HepG2 (cell line): ENCODE data around the gene ZNF284. TPM values are rescaled to one million over a fixed set of nuclear protein-coding genes. Genes with fewer than 3 reads are reported as not detected.

Source experiments
- AHR ChIP-seq: IDR thresholded peaks from 2 replicates; pipeline ENCODE4 v1.6.1; 2018; ENCODE audit warnings: missing genetic modification reagents, missing compliant biosample characterization
- CREBL2 ChIP-seq: sonication (generic); formaldehyde crosslinking; IDR thresholded peaks from 2 replicates; pipeline ENCODE4 v1.8.1; 2023; ENCODE audit warnings: missing genetic modification reagents, mild to moderate bottlenecking, borderline replicate concordance
- DPF2 ChIP-seq: sonication (generic); formaldehyde crosslinking; IDR thresholded peaks from 2 replicates; pipeline ENCODE4 v1.4.0; 2020; ENCODE audit warnings: mild to moderate bottlenecking, low read depth, missing genetic modification reagents, borderline replicate concordance
- EEA1 ChIP-seq: sonication (generic); formaldehyde crosslinking; IDR thresholded peaks from 2 replicates; pipeline ENCODE4 v1.5.1; 2020; ENCODE audit warnings: mild to moderate bottlenecking, missing genetic modification reagents, borderline replicate concordance
- EZH2 ChIP-seq: conservative IDR thresholded peaks from 2 replicates; pipeline ENCODE4 v1.6.1; 2012; ENCODE audit warnings: mild to moderate bottlenecking, low read depth, low read length, moderate library complexity
- MAX ChIP-seq: IDR thresholded peaks from 2 replicates; pipeline ENCODE4 v1.6.1; 2012; ENCODE audit warnings: inconsistent platforms
- NR1H2 ChIP-seq: sonication (generic); formaldehyde crosslinking; IDR thresholded peaks from 2 replicates; pipeline ENCODE4 v1.8.1; 2022; ENCODE audit warnings: low read depth, missing genetic modification reagents, borderline replicate concordance
- RBM22 ChIP-seq: fragments of 200-400 bp; formaldehyde crosslinking; optimal IDR thresholded peaks from 2 replicates; pipeline ENCODE3; 2017; ENCODE audit warnings: mild to moderate bottlenecking, low read length, moderate library complexity
- RFX1 ChIP-seq: fragments of 450-650 bp; IDR thresholded peaks from 2 replicates; pipeline ENCODE4 v1.6.1; 2017
- TEF ChIP-seq: sonication (generic); formaldehyde crosslinking; IDR thresholded peaks from 2 replicates; pipeline ENCODE4 v1.5.0; 2020; ENCODE audit warnings: missing genetic modification reagents
- THRA ChIP-seq: sonication (generic); formaldehyde crosslinking; IDR thresholded peaks from 2 replicates; pipeline ENCODE4 v1.4.0; 2020; ENCODE audit warnings: missing genetic modification reagents, borderline replicate concordance
- TSC22D2 ChIP-seq: sonication (generic); formaldehyde crosslinking; IDR thresholded peaks from 2 replicates; pipeline ENCODE4 v1.5.1; 2020; ENCODE audit warnings: missing genetic modification reagents, mild to moderate bottlenecking, borderline replicate concordance
- ZBTB26 ChIP-seq: IDR thresholded peaks from 2 replicates; pipeline ENCODE4 v1.6.1; 2016; ENCODE audit warnings: missing compliant biosample characterization, missing genetic modification reagents, borderline replicate concordance
- ZBTB3 ChIP-seq: sonication (generic); formaldehyde crosslinking; IDR thresholded peaks from 2 replicates; pipeline ENCODE4 v1.4.0; 2020; ENCODE audit warnings: low read depth, mild to moderate bottlenecking, moderate library complexity, missing genetic modification reagents, borderline replicate concordance
- ZBTB37 ChIP-seq: sonication (generic); formaldehyde crosslinking; IDR thresholded peaks from 2 replicates; pipeline ENCODE4 v1.4.0; 2020; ENCODE audit warnings: mild to moderate bottlenecking, missing genetic modification reagents
- ZBTB38 ChIP-seq: sonication (generic); formaldehyde crosslinking; IDR thresholded peaks from 2 replicates; pipeline ENCODE4 v1.5.1; 2020; ENCODE audit warnings: mild to moderate bottlenecking, missing genetic modification reagents
- ZNF124 ChIP-seq: sonication (generic); formaldehyde crosslinking; IDR thresholded peaks from 2 replicates; pipeline ENCODE4 v1.4.0; 2020; ENCODE audit warnings: missing genetic modification reagents
- ZNF17 ChIP-seq: sonication (generic); formaldehyde crosslinking; IDR thresholded peaks from 2 replicates; pipeline ENCODE4 v1.5.0; 2020; ENCODE audit warnings: mild to moderate bottlenecking, missing genetic modification reagents
- ZNF33A ChIP-seq: sonication (generic); formaldehyde crosslinking; IDR thresholded peaks from 2 replicates; pipeline ENCODE4 v1.5.1; 2020; ENCODE audit warnings: missing genetic modification reagents, mild to moderate bottlenecking, moderate library complexity, borderline replicate concordance
- ZNF503 ChIP-seq: sonication (generic); formaldehyde crosslinking; IDR thresholded peaks from 2 replicates; pipeline ENCODE4 v1.4.0; 2020; ENCODE audit warnings: missing genetic modification reagents
- ZSCAN31 ChIP-seq: sonication (generic); formaldehyde crosslinking; IDR thresholded peaks from 2 replicates; pipeline ENCODE4 v1.5.0; 2020; ENCODE audit warnings: low read depth, mild to moderate bottlenecking, missing genetic modification reagents
- polyA plus RNA-seq, 8 experiments: library from polyadenylated mRNA; depleted of rRNA in 3 of 8; stranded (reverse) in 7 of 8; unstranded in 1 of 8; fragments of >200 nt; fragmentation: Illumina TruSeq in 4 of 8; extraction: Trizol in 4 of 8; gene quantifications; 2 replicates each; pipeline versions ENCODE4 v1.2.1 to v1.2.3, GENCODE V29; 2011 to 2016; ENCODE audit warnings: low read depth in 4 of 8, missing spikeins in 1 of 8, mixed read lengths in 1 of 8; ENCODE audit not compliant: insufficient read depth in 1 of 8
- total RNA-seq, 5 experiments: library from RNA; depleted of rRNA; stranded (reverse); fragments of >200 nt; fragmentation: Illumina TruSeq; extraction: Trizol; gene quantifications; 2 replicates each; pipeline ENCODE4 v1.2.3, GENCODE V29; 2016; ENCODE audit warnings: low read depth in 1 of 5

ZNF284 gene
- total and polyA plus RNA-seq, 2 of the 13 experiments (the other 11 are each of a cell fraction or from before 2014, with no cell fraction given) = 1.2 to 2.3 TPM

DNA sequence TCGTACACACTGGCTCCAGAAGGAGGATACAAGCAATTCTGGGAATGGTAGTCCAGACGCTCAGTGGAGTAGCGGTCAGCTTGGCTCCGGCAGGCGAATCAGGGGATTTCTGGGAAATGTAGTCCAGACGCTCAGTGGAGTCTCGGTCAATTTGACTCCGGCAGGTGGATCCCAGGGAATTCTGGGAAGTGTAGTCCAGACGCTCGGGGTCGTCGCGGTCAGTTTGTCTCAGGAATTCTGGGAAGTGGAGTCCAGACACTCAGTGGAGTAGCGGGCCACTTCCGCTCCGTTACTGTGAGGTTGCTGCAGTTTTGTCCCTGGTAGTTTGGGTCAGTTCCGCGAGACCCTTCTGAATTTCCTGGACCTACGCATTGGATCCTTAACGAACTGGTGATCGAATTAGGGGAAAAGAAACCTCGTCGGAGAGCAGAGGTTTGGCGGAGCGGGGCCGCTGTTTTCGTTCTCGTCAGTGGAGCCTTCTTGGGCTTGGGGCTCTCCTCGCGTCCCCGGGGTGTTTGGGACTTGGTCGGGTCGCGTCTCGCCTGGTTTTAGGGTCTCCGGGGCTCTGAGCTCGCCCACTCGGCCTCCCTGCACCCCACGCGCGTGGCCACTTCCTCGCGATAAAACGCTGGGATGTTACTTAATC is 41.3 kb downstream of the ZNF284 start, which contains the start of gene ZNF225 (continued):
- TF ChIP-seq THRA (CRISPR knock-in tag) (peak; percentile 68), AHR (CRISPR knock-in tag) (no peak), ZBTB3 (CRISPR knock-in tag) (no peak), EEA1 (0 out of 2 replicates have a peak, but pooled peaks have one; percentile 39), ZNF124 (no peak), TSC22D2 (CRISPR knock-in tag) (no peak), ZNF17 (CRISPR knock-in tag) (no peak), ZNF33A (no peak), MAX (no peak; the same call in 1 of the 2 replicates), ZBTB38 (CRISPR knock-in tag) (no peak), TEF (CRISPR knock-in tag) (no peak), ZBTB37 (CRISPR knock-in tag) (no peak), NR1H2 (CRISPR knock-in tag) (no peak), RFX1 (no peak), ZBTB26 (CRISPR knock-in tag) (no peak), EZH2 (no peak), CREBL2 (CRISPR knock-in tag) (no peak), ZSCAN31 (CRISPR knock-in tag) (peak; percentile 19; the same call in 1 of the 2 replicates), ZNF503 (CRISPR knock-in tag) (0 out of 2 replicates have a peak, but pooled peaks have one; percentile 16), DPF2 (CRISPR knock-in tag) (no peak), RBM22 (no peak)
